Panc1 (cell line): ENCODE measurements around the gene RBX1. TPM values are rescaled to one million over a fixed set of nuclear protein-coding genes. Genes with fewer than 3 reads are reported as not detected.
"Not testable (repeated sequence)": the region's sequence is repeated elsewhere in the genome, so short reads cannot be mapped to it uniquely, and the experiment has no call there.

ENCODE experiments used
- ATAC-seq: fragments of 200-7000 bp; cut with Tn5 transposase; 2 replicates; pipeline ENCODE4 v1.9.1; 2020; ENCODE audit warnings: mild to moderate bottlenecking, moderate library complexity
- BruUV-seq: library from RNA; stranded (reverse); fragments of 400-500 nt; replicated peaks from 2 replicates; lab custom pipeline; 2021; lab: Mats Ljungman, UMichigan
- CTCF ChIA-PET: fragments of 300-600 bp; sonication (Branson Sonifier 250); formaldehyde crosslinking; loops from one replicate; lab custom pipeline; 2022; ENCODE audit warnings: antibody characterized with exemption; lab: Charles Lee
- POLR2A ChIA-PET: fragments of 300-600 bp; sonication (Branson Sonifier 250); formaldehyde crosslinking; loops from one replicate; lab custom pipeline; 2022; ENCODE audit warnings: antibody characterized with exemption; lab: Charles Lee
- DNase-seq: peaks from one replicate; pipeline ENCODE4 v3.0.0-alpha.2; 2010; ENCODE audit warnings: low read depth, low spot score
- H3K27ac ChIP-seq: 2 replicates; pipeline ENCODE4 v1.5.1; 2011; ENCODE audit warnings: mild to moderate bottlenecking, low read length, inconsistent platforms
- H3K27me3 ChIP-seq: fragments of 200-500 bp; sonication (Bioruptor generic); 2 replicates; pipeline ENCODE4 v1.6.0; 2014; ENCODE audit warnings: low read length, inconsistent platforms; ENCODE audit not compliant: control insufficient read depth, insufficient read depth
- H3K36me3 ChIP-seq: fragments of 200-500 bp; sonication (Bioruptor generic); 2 replicates; pipeline ENCODE4 v1.5.1; 2014; ENCODE audit warnings: inconsistent platforms, mild to moderate bottlenecking, low read length, moderate library complexity; ENCODE audit not compliant: control insufficient read depth, insufficient read depth
- H3K4me1 ChIP-seq: 2 replicates; pipeline ENCODE4 v1.5.1; 2011; ENCODE audit warnings: inconsistent platforms, mild to moderate bottlenecking, low read length, moderate library complexity; ENCODE audit not compliant: control insufficient read depth, insufficient read depth
- H3K4me3 ChIP-seq, 2 experiments: 2 replicates each; pipeline ENCODE4 v1.5.1; 2011 to 2012; ENCODE audit warnings: low read depth in 2 of 2, low read length in 2 of 2, mild to moderate bottlenecking in 2 of 2, inconsistent platforms in 1 of 2, moderate library complexity in 1 of 2
- H3K9me3 ChIP-seq: fragments of 200-500 bp; sonication (Bioruptor generic); 2 replicates; pipeline ENCODE4 v1.5.1; 2014; ENCODE audit warnings: low read depth, mild to moderate bottlenecking, inconsistent platforms, low read length, moderate library complexity; ENCODE audit not compliant: control insufficient read depth, insufficient read depth
- POLR2AphosphoS5 ChIP-seq: IDR thresholded peaks from 2 replicates; pipeline ENCODE4 v1.6.1; 2012; ENCODE audit warnings: mild to moderate bottlenecking, low read depth, low read length, moderate library complexity
- SIN3A ChIP-seq: IDR thresholded peaks from 2 replicates; pipeline ENCODE4 v1.6.1; 2012; ENCODE audit warnings: low read depth, mild to moderate bottlenecking, low read length, moderate library complexity, borderline replicate concordance; ENCODE audit not compliant: insufficient read depth
- TCF7L2 ChIP-seq: IDR thresholded peaks from 2 replicates; pipeline ENCODE4 v1.6.1; 2011; ENCODE audit warnings: mild to moderate bottlenecking, low read depth, low read length, inconsistent platforms
- in situ Hi-C: cut with HindIII; loops from 2 replicates; pipeline ENCODE4 v1.10.0; 2016; ENCODE audit warnings: low sequenced_read_pairs, low pct_unique_long_range_greater_than_20kb
- intact Hi-C: fragments of 100-400 bp; cut with micrococcal nuclease; formaldehyde crosslinking; loops from one replicate; pipeline ENCODE4 v1.10.0; 2022; ENCODE audit not compliant: unreplicated experiment
- total RNA-seq: library from RNA; stranded (reverse); gene quantifications from one replicate; pipeline ENCODE4 v1.2.1, GENCODE V29; 2021; ENCODE audit not compliant: unreplicated experiment
- TF ChIP-seq, protein P1 (sequence below), 2 experiments: IDR thresholded peaks; 2 replicates each; pipeline ENCODE4 v1.6.1; 2011 to 2012; ENCODE audit warnings: low read depth in 2 of 2, control low read depth in 1 of 2, low read length in 1 of 2, mild to moderate bottlenecking in 1 of 2, moderate library complexity in 1 of 2; ENCODE audit not compliant: insufficient read depth in 1 of 2
- TF ChIP-seq, protein P2 (sequence below): fragments of 450-650 bp; IDR thresholded peaks from 2 replicates; pipeline ENCODE4 v1.5.1; 2017; ENCODE audit warnings: mild to moderate bottlenecking

Gene RBX1
- total RNA-seq, 1 experiment from 2014 or later: 50.7 TPM

DNA sequence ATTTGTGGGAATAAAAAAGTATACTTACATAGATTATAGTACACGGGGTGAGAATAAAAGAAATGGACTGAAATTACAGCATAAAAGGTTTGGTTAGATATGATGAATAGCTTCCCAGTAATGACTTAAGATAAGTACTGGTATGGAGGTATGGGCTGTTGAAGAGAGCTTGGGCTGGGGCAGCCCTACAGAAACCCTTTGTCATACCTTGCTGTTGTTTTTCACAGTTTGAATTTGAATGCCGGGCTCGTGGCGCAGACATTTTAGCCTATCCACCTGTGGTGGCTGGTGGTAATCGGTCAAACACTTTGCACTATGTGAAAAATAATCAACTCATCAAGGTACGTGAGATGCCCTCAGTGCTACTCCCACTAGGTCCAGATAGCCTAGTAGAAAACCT, 42.3 kb upstream of the RBX1 start:
- BruUV-seq: no TSS peak
- Histone ChIP-seq H3K4me3 (no peak overlapping the region), H3K36me3 (no peaks in the 10 kb centered on the region; the same call in 1 of the 2 replicates), H3K4me1 (no peaks in the 10 kb centered on the region), H3K27ac (no peak overlapping the region), H3K9me3 (no peaks in the 10 kb centered on the region), H3K27me3 (no peaks in the 10 kb centered on the region)
- CTCF ChIA-PET: no interaction called here
- intact Hi-C loops: no loop called here
- in situ Hi-C loops: no loop called here
- ATAC-seq (no peak), DNase-seq (no peak)
- TF ChIP-seq SIN3A (no peak), POLR2AphosphoS5 (no peak), TCF7L2 (no peak)
- TF ChIP-seq, protein P1, sequence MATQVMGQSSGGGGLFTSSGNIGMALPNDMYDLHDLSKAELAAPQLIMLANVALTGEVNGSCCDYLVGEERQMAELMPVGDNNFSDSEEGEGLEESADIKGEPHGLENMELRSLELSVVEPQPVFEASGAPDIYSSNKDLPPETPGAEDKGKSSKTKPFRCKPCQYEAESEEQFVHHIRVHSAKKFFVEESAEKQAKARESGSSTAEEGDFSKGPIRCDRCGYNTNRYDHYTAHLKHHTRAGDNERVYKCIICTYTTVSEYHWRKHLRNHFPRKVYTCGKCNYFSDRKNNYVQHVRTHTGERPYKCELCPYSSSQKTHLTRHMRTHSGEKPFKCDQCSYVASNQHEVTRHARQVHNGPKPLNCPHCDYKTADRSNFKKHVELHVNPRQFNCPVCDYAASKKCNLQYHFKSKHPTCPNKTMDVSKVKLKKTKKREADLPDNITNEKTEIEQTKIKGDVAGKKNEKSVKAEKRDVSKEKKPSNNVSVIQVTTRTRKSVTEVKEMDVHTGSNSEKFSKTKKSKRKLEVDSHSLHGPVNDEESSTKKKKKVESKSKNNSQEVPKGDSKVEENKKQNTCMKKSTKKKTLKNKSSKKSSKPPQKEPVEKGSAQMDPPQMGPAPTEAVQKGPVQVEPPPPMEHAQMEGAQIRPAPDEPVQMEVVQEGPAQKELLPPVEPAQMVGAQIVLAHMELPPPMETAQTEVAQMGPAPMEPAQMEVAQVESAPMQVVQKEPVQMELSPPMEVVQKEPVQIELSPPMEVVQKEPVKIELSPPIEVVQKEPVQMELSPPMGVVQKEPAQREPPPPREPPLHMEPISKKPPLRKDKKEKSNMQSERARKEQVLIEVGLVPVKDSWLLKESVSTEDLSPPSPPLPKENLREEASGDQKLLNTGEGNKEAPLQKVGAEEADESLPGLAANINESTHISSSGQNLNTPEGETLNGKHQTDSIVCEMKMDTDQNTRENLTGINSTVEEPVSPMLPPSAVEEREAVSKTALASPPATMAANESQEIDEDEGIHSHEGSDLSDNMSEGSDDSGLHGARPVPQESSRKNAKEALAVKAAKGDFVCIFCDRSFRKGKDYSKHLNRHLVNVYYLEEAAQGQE (IDR thresholded peaks at IDR 0.05; ENCODE audit: insufficient read depth in 1 of 2, low read depth in 2 of 2, low read length in 1 of 2): no peak
- TF ChIP-seq, protein P2, sequence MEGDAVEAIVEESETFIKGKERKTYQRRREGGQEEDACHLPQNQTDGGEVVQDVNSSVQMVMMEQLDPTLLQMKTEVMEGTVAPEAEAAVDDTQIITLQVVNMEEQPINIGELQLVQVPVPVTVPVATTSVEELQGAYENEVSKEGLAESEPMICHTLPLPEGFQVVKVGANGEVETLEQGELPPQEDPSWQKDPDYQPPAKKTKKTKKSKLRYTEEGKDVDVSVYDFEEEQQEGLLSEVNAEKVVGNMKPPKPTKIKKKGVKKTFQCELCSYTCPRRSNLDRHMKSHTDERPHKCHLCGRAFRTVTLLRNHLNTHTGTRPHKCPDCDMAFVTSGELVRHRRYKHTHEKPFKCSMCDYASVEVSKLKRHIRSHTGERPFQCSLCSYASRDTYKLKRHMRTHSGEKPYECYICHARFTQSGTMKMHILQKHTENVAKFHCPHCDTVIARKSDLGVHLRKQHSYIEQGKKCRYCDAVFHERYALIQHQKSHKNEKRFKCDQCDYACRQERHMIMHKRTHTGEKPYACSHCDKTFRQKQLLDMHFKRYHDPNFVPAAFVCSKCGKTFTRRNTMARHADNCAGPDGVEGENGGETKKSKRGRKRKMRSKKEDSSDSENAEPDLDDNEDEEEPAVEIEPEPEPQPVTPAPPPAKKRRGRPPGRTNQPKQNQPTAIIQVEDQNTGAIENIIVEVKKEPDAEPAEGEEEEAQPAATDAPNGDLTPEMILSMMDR: no peak
- POLR2A ChIA-PET: no interaction called here

DNA sequence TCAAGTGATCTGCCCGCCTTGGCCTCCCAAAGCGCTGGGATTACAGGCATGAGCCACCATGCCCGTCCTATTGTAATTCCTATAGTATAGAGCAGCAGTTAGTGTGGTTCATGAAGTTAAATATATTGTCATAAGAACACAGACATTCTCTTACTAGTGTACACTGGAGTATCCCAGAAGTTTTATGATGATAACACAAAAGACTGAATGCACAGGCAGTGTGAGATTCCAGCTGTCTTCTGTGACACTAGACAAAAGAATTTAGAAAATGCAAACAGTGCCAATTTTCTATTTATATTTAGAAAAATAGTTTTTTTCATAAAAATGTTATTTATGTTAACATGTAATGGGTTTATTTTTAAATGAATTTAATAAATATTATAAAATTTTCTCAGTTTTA, 39.4 kb upstream of the RBX1 start:
- CTCF ChIA-PET: no interaction called here
- POLR2A ChIA-PET: no interaction called here
- no TSS peak for BruUV-seq
- in situ Hi-C loops: no loop called here
- H3K4me1 ChIP-seq: no peaks in the 10 kb centered on the region
- no peaks in the 10 kb centered on the region for H3K9me3 ChIP-seq
- no peak for DNase-seq
- intact Hi-C loops: no loop called here
- TF ChIP-seq POLR2AphosphoS5 (no peak), SIN3A (no peak), TCF7L2 (no peak)
- TF ChIP-seq, protein P1 (IDR thresholded peaks at IDR 0.05; ENCODE audit: insufficient read depth in 1 of 2, low read depth in 2 of 2, low read length in 1 of 2): no peak
- TF ChIP-seq, protein P2: no peak
- no peak for ATAC-seq
- no peak overlapping the region for H3K4me3 ChIP-seq
- no peaks in the 10 kb centered on the region; the same call in 1 of the 2 replicates for H3K36me3 ChIP-seq
- no peak overlapping the region for H3K27ac ChIP-seq
- no peaks in the 10 kb centered on the region for H3K27me3 ChIP-seq

DNA sequence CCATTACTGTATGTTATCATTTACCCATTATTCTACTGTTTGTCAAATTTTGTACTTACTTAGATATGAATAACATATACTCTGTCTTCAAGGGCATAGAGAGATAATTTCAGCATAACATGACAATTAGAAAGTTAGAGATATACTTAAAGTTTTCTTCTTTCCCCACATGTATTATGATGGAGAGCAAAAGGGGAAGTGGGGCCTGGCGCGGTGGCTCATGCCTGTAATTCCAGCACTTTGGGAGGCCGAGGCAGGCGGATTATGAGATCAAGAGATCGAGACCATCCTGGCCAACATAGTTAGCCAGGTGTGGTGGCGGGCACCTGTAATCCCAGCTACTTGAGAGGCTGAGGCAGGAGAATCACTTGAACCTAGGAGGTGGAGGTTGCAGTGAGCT, 38.2 kb upstream of the RBX1 start:
- DNase-seq, H3K4me3 ChIP-seq, CTCF ChIA-PET, H3K27ac ChIP-seq, H3K4me1 ChIP-seq, BruUV-seq, POLR2A ChIA-PET, intact Hi-C loops, H3K9me3 ChIP-seq, in situ Hi-C loops, H3K36me3 ChIP-seq, H3K27me3 ChIP-seq, ATAC-seq: not testable (repeated sequence)
